Heart left ventricle (tissue), 13 donors: ENCODE results near the gene SLC35A1.

ENCODE experiments used
- POLR2A ChIP-seq, 2 donors: fragments of 450-650 bp; IDR thresholded peaks; one replicate each; pipeline ENCODE4 v1.6.1; 2017; ENCODE audit warnings: antibody characterized with exemption in 2 of 2, mild to moderate bottlenecking in 2 of 2, moderate library complexity in 2 of 2
- TF ChIP-seq, protein P1 (sequence below), 12 donors: fragments of 200-600 bp; sonication (generic) in 4 of 12; IDR thresholded peaks; one replicate each; pipeline versions ENCODE4 v1.5.0 to v1.8.0; 2018 to 2022; ENCODE audit warnings: antibody characterized with exemption in 12 of 12, mild to moderate bottlenecking in 5 of 12
- donor health status: ischemic (EF 13 %, LVEDD 7.1; RV severe dilation, severe dysfunction).
- donor health status: DM: no; HTN: yes; CAD: no.
- donor health status: DM: no; HTN: no; CAD: no.
- donor health status: ischemic (EF 25% LVEDD 6.9; RV normal size, moderate dysfunction).
- donor health status: ischemic (EF 25% LVEDD 5.7; RV mildly dilated, moderate dysfunction).
- donor health status: ischemic (EF 35%, LVEDD 5.7; RV mildly dilated, moderate dysfunction).
- donor health status: nonischemic (EF 11% LVEDD 7.7; RV severe dilation, severe dysfunction).
- donor health status: DM: yes; HTN: yes; CAD: no.
- donor health status: PGD.
- donor health status: ischemic (EF 29% LVEDD 5.4; RV normal size, mild dysfunction).
- donor health status: nonischemic (EF 23%, LVEDD 6.1; RV moderate dilation, normal function).

DNA sequence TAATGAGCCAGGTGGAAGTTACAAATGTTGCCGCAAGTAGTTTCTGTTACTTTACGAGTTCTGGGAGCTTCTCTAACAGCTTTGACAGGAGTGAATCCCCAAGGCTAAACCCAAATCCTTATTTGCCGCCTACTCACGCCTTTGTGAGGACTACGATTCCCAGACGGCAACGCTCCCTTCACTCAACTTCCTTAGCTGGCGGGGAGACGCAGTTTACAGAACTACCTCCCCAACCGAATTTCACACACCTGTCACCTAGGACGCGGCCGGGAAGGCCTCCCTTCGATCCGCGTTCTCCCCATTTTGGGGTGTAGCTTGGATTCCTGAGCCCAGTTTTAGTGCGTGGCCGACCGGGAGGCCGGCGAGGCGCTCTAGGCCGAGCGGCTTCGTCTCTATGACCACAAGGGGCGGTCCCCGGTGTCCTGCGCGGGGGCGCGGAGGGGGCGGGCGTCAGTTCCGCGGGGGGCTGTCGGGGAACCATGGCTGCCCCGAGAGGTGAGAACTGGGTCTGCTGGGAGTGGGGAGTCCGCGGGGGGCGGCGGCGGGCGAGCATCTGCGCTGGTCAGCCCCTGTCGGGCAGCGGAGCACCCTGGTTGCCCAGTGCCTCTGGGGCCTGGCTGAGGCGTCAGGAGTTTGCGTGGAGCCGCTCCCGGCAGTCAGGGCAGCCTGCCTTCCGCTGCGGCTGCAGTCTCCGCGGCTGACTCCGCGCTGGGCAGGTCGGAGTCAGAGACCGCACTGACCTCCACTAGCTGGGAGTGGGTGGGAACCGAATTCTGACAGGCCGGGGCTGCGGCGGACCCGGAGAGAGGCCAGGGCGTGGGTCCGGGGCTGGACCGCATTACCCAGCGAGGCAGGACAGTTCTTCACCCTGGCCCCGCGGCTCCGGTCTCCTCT is at the start of gene SLC35A1:
- TF ChIP-seq, protein P1, sequence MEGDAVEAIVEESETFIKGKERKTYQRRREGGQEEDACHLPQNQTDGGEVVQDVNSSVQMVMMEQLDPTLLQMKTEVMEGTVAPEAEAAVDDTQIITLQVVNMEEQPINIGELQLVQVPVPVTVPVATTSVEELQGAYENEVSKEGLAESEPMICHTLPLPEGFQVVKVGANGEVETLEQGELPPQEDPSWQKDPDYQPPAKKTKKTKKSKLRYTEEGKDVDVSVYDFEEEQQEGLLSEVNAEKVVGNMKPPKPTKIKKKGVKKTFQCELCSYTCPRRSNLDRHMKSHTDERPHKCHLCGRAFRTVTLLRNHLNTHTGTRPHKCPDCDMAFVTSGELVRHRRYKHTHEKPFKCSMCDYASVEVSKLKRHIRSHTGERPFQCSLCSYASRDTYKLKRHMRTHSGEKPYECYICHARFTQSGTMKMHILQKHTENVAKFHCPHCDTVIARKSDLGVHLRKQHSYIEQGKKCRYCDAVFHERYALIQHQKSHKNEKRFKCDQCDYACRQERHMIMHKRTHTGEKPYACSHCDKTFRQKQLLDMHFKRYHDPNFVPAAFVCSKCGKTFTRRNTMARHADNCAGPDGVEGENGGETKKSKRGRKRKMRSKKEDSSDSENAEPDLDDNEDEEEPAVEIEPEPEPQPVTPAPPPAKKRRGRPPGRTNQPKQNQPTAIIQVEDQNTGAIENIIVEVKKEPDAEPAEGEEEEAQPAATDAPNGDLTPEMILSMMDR (IDR thresholded peaks at IDR 0.05): peak in 11 of 12 donors; percentile 13 to 45 (median 28)
- TF ChIP-seq POLR2A (IDR thresholded peaks at IDR 0.05): peak in 1 of 2 donors; percentile 68
